Small intestine (tissue), 7 donors: ENCODE results near the gene TUBA4A. TPM values are rescaled to one million over a fixed set of nuclear protein-coding genes. Genes with fewer than 3 reads are reported as not detected.

Experiments used
- DNase-seq, 2 donors: peaks; one replicate each; pipeline versions ENCODE4 v3.0.0 to v3.0.0-alpha.2; 2013
- FAIRE-seq: peaks from 2 replicates; lab custom pipeline; 2012; peaks lifted over from hg19 to GRCh38; lab: Jason Lieb, UNC
- H3K27ac ChIP-seq, 3 donors: one replicate each; pipeline ENCODE4 v1.5.1; 2013; ENCODE audit warnings: low read length in 2 of 3, mild to moderate bottlenecking in 2 of 3, control low read depth in 1 of 3, inconsistent platforms in 1 of 3, low read depth in 1 of 3, moderate library complexity in 1 of 3
- H3K27me3 ChIP-seq, 3 donors: one replicate each; pipeline ENCODE4 v1.6.1; 2013; ENCODE audit warnings: low read length in 3 of 3, inconsistent platforms in 1 of 3; ENCODE audit not compliant: control insufficient read depth in 3 of 3, insufficient read depth in 3 of 3
- H3K36me3 ChIP-seq, 3 donors: one replicate each; pipeline ENCODE4 v1.6.1; 2013; ENCODE audit warnings: low read length in 3 of 3, inconsistent platforms in 1 of 3, low read depth in 1 of 3, mild to moderate bottlenecking in 1 of 3, moderate library complexity in 1 of 3; ENCODE audit not compliant: control insufficient read depth in 3 of 3, insufficient read depth in 2 of 3
- H3K4me1 ChIP-seq, 3 donors: one replicate each; pipeline ENCODE4 v1.6.1; 2013; ENCODE audit warnings: low read length in 2 of 3, inconsistent platforms in 1 of 3, low read depth in 1 of 3, mild to moderate bottlenecking in 1 of 3, moderate library complexity in 1 of 3; ENCODE audit not compliant: control insufficient read depth in 3 of 3, insufficient read depth in 2 of 3
- H3K4me3 ChIP-seq, 3 donors: one replicate each; pipeline ENCODE4 v1.5.1; 2013; ENCODE audit warnings: low read length in 3 of 3, control low read depth in 1 of 3, inconsistent platforms in 1 of 3, low read depth in 1 of 3, mild to moderate bottlenecking in 1 of 3, moderate library complexity in 1 of 3
- H3K9me3 ChIP-seq, 2 donors: one replicate each; pipeline ENCODE4 v1.6.1; 2013; ENCODE audit warnings: low read depth in 1 of 2, low read length in 1 of 2; ENCODE audit not compliant: control insufficient read depth in 2 of 2, insufficient read depth in 1 of 2
- WGBS, 3 donors: extraction: QIAGEN DNeasy Blood & Tissue Kit; methylation state at CpG; one replicate each; pipeline ENCODE4 v1.1.7; 2013; 5-methylcytosine and 5-hydroxymethylcytosine counted together
- polyA plus RNA-seq, 4 donors: library from polyadenylated mRNA; stranded (reverse) in 3 of 4; unstranded in 1 of 4; fragments of 200-250 nt in 3 of 4; fragments of 120-200 nt in 1 of 4; gene quantifications; one replicate each; pipeline versions ENCODE4 v1.2.1 to v1.2.3, GENCODE V29; 2013
- donor health status: healthy with polysubstance abuse.
- donor health status: control.
- donor health status: control.
- donor health status: Bipolar disorder and iron deficiency.
- donor health status: healthy.

The TUBA4A gene
- polyA plus RNA-seq, 4 donors, result 42.1 to 62.0 (median 49.8) TPM

DNA sequence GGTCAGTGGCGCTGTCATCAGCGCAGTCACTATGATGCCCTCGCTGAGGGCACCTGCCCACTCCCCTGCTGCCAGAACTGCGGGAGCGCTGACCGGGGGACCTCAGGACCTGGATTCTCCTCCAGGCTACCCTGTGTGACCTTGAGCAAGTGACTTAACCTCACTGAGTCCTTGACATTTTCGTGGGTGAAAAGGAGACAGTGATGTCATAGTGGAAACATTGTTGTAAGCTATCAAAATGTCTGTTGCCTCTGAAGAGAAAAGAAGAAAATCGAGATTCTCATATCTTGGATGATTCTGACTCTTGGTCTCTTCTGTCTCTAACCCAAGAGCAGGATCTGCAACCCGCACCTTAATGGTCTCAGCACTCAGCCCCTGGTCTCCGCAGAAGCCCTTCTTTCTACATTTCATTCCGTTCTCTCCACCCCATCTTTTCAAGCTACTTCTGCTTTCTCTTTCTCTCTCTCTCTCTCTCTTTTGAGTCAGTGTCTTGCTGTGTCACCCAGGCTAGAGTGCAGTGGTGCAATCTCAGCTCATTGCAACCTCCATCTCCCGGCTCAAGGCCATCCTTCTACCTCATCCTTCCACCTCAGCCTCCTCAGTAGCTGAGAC is 978 bp upstream of the TUBA4A start:
- Histone ChIP-seq H3K4me3 (peak overlapping the region; percentile 65 to 77 (median 73)), H3K9me3 (no peaks in the 10 kb centered on the region), H3K27ac (peak overlapping the region in 2 of 3 donors; percentile 22 to 94), H3K27me3 (peaks cover 0 to 41% (median 0%) of the 10 kb centered on the region in 3 donors), H3K36me3 (peaks cover 0 to 20% (median 2%) of the 10 kb centered on the region in 3 donors), H3K4me1 (peaks cover 2 to 39% (median 8%) of the 10 kb centered on the region in 3 donors)
- FAIRE-seq (no peak), DNase-seq (peak in 1 of 2 donors; percentile 27)
- 16 to 19% (median 19%) methylated on average over 12 of the region's 12 CpGs for WGBS, 3 donors

DNA sequence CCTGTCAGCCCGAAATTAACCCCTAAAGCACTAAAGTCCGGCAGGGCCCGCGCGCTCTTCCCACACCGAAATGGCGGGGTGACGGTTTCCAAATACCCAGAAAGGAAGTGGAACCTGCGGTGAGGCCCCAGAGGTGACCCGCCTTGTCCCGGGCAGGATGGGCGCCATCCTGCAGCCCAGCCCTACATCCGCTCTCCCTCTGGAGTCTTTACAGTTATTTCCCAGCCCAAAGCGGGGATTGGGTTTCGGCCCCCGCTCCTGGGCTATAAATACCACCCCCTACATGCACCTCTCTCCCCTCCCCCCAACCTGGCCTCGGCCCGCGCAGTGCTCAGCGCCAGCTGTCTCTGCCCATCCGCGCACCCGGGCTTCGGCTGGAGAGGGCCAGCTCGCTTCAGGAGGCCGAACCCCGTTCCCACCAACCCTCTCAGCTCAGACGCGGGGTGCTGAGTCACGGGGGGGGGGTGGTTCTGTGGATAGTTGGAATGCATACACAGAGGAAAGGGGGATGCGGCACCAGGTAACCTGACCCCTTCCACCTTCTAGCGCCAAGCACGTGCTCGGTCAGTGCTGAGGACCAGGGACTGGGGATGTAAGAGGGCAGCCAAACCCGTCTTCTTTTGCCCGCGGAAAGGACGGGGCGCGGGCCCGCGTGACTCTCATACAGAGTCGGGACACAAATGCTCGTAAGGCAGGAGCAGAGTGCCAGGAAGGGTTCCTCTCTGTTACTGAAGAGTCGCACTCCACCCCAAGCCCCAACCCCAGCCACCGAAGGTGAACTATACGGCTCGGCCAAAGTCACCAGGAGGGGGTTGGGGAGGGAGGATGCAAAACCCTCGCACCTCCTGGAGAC is 592 bp downstream of the TUBA4A start, which contains the start of gene TUBA4B:
TSS of gene TUBA4B (plus strand) at position 344 of the 853 bp plus-strand sequence. CDS start at position 509, 165 bp downstream.
- H3K36me3 ChIP-seq, result peaks cover 0 to 28% (median 2%) of the 10 kb centered on the region in 3 donors
- H3K27me3 ChIP-seq, result peaks cover 0 to 39% (median 0%) of the 10 kb centered on the region in 3 donors
- peaks cover 8 to 55% (median 9%) of the 10 kb centered on the region in 3 donors for H3K4me1 ChIP-seq
- H3K9me3 ChIP-seq, result no peaks in the 10 kb centered on the region
- DNase-seq (peak; percentile 45 to 49), FAIRE-seq (no peak)
- H3K4me3 ChIP-seq, result peak within 1 kb of the TSS; percentile 65 to 77 (median 73)
- H3K27ac ChIP-seq, result peak within 1 kb of the TSS; percentile 34 to 94 (median 62)
- WGBS, 3 donors, result 1 to 2% (median 1%) methylated on average over 47 to 49 of the region's 49 CpGs

DNA sequence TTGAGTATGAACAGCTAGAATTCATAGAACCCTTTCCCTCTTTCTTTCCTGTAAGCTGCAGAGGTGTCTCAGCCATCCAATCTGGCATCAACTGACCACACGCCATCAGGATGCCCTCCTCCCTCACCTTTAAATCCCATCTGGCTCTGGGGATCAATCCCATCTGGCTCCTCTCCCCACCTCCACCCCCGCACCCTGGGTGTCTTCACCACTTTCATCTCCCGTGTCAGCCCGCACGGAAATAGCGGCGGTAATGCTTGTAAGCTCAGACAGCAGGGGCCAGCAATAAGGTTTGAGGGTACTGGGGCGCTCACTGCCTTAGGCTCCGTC is 1.2 kb downstream of the TUBA4A start:
- Histone ChIP-seq H3K4me1 (peaks cover 8 to 60% (median 11%) of the 10 kb centered on the region in 3 donors), H3K4me3 (peak overlapping the region; percentile 65 to 77 (median 73)), H3K27me3 (peaks cover 0 to 39% (median 0%) of the 10 kb centered on the region in 3 donors), H3K9me3 (no peaks in the 10 kb centered on the region), H3K27ac (peak overlapping the region in 2 of 3 donors; percentile 6 to 94), H3K36me3 (peaks cover 0 to 34% (median 2%) of the 10 kb centered on the region in 3 donors)
- 2 to 6% (median 3%) methylated on average over 9 of the region's 9 CpGs for whole genome bisulfite sequencing, 3 donors
- DNase-seq, result peak in 1 of 2 donors; percentile 29
- FAIRE-seq, result no peak

DNA sequence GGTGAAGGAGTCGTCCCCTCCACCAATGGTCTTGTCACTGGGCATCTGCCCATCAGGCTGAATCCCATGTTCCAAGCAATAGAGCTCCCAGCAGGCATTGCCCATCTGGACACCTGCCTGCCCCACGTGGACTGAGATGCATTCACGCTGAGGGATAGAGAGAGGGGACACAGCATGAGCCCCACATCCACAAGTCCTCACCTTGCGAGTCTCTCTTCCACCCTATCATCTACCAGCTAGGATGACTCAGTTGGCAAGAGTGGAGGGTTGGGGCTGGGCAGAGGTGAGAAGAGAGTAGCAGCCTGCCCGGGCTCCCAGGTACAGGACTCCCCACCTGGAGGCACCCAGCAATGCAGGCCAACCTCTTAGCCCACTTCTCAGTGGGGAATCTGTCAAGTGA is 1.6 kb downstream of the TUBA4A start:
- WGBS, 3 donors, result 41 to 61% (median 44%) methylated on average over 5 of the region's 5 CpGs
- Histone ChIP-seq H3K4me1 (peaks cover 9 to 64% (median 14%) of the 10 kb centered on the region in 3 donors), H3K36me3 (peaks cover 0 to 39% (median 2%) of the 10 kb centered on the region in 3 donors), H3K27me3 (peaks cover 0 to 39% (median 0%) of the 10 kb centered on the region in 3 donors), H3K4me3 (peak overlapping the region; percentile 65 to 77 (median 73)), H3K27ac (peak overlapping the region in 1 of 3 donors; percentile 94), H3K9me3 (no peaks in the 10 kb centered on the region)
- DNase-seq (peak in 1 of 2 donors; percentile 49), FAIRE-seq (no peak)

DNA sequence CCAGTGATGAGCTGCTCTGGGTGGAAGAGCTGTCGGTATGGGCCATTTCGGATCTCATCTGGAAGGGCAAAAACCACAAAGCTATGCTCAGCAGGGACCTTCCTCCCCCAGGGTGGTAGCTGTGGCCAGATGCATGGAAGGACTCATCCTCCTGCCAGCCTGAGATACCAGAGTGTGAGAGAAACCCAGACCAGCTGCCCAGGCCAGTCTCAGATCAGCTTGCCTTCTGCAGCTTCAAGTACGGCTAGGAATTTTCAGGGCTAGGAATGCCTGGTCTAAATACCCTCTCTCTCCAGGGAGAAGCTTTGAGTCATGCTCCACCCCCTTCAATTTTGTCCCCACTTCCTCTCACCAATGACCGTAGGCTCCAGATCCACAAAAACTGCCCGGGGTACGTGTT is 2.1 kb downstream of the TUBA4A start:
- Histone ChIP-seq H3K4me3 (no peak overlapping the region), H3K27ac (peak overlapping the region in 1 of 3 donors; percentile 94), H3K9me3 (no peaks in the 10 kb centered on the region), H3K27me3 (peaks cover 0 to 39% (median 0%) of the 10 kb centered on the region in 3 donors), H3K4me1 (peaks cover 11 to 68% (median 16%) of the 10 kb centered on the region in 3 donors), H3K36me3 (peaks cover 0 to 43% (median 2%) of the 10 kb centered on the region in 3 donors)
- no peak for FAIRE-seq
- 75 to 86% (median 76%) methylated on average over 6 of the region's 6 CpGs for WGBS, 3 donors
- DNase-seq, result no peak

DNA sequence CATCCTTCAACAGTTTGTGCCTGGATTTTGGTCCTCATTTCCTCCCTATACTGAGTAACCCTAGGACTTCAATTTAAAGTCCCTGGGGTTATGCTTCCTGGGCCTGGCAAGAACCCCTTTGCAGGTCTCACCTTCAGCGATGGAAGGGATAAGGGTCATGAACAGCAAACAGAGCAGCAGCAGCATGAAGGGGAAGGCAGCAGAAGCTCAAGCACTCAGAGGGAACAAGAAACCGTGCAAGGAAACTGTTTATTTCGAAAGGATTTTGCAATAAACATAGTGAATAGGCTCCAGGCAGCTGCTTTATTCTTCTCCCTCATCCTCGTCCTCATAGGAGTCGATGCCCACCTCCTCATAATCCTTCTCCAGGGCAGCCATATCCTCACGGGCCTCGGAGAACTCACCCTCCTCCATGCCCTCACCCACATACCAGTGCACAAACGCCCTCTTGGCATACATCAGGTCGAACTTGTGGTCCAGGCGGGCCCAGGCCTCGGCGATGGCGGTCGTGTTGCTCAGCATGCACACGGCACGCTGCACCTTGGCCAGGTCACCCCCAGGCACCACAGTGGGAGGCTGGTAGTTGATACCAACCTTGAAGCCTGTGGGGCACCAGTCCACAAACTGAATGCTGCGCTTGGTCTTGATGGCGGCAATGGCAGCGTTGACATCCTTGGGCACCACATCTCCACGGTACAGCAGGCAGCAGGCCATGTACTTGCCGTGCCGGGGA is 3.5 kb downstream of the TUBA4A start:
- DNase-seq, result no peak
- Histone ChIP-seq H3K4me3 (no peak overlapping the region), H3K27me3 (peaks cover 0 to 27% (median 0%) of the 10 kb centered on the region in 3 donors), H3K27ac (peak overlapping the region; percentile 88 to 98 (median 97)), H3K36me3 (peaks cover 0 to 45% (median 2%) of the 10 kb centered on the region in 3 donors), H3K4me1 (peaks cover 18 to 77% (median 22%) of the 10 kb centered on the region in 3 donors), H3K9me3 (no peaks in the 10 kb centered on the region)
- 45 to 71% (median 64%) methylated on average over 20 to 22 of the region's 22 CpGs for WGBS, 3 donors
- FAIRE-seq, result no peak

DNA sequence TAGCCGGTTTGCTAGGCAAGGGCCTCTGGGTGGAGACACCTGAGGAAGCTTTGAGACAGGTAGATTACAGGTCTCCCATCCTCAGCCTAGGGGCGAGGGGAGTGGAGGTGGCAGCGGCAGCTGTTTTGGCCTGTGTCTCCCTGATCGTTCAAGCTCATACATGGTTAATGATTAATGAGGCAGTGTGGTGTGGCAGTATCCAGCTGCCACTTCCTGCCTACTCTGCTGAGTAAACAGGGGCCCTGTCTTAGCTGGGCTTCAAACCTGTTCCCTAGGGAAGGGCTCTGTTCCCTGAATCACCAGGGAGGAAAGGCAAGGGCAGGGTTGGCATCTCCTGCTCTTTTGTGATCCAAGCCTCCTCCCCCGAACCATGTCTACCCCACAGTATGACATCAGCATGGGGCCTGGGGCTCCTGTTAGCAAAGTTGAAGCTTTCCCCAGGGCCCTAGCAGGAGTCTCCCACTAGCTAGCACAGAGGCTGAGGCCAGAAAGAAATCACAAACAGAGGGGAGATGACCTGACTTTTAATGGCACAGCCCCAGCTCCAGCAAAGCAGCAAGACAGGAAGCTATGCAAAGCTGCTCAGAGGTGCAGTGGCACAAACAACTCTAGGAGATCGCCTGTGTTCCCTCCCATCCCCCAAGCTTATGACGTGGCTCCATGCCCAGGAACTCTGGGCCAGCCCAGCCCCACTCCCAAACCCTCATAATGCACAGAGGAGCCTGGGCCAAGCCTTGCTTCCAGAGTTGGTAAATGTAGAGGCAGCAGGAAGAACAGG is 4.3 kb downstream of the TUBA4A start:
- H3K36me3 ChIP-seq, result peaks cover 0 to 45% (median 2%) of the 10 kb centered on the region in 3 donors
- peak overlapping the region in 2 of 3 donors; percentile 18 to 31 for H3K4me3 ChIP-seq
- H3K4me1 ChIP-seq, result peaks cover 18 to 72% (median 22%) of the 10 kb centered on the region in 3 donors
- peaks cover 0 to 19% (median 0%) of the 10 kb centered on the region in 3 donors for H3K27me3 ChIP-seq
- peak; percentile 92 to 93 for DNase-seq
- no peaks in the 10 kb centered on the region for H3K9me3 ChIP-seq
- FAIRE-seq, result no peak
- H3K27ac ChIP-seq, result peak overlapping the region; percentile 88 to 98 (median 97)
- WGBS, 3 donors, result 1 to 12% (median 7%) methylated on average over 7 of the region's 7 CpGs
